Stimulated activated CD8-positive, alpha-beta memory T cell treated with anti-CD3 and anti-CD28 coated beads, Interleukin-4, amount 100 ng/mL, for 1 hour (primary cell): ENCODE results near the gene RIPK1.
"Not testable (repeated sequence)": the region's sequence is repeated elsewhere in the genome, so short reads cannot be mapped to it uniquely, and the experiment has no call there.

Experiments
- DNase-seq, 2 donors: peaks; one replicate each; pipeline ENCODE4 v3.0.0-alpha.2; 2020; ENCODE audit warnings: low read depth in 2 of 2, low spot score in 1 of 2

RIPK1 gene

DNA sequence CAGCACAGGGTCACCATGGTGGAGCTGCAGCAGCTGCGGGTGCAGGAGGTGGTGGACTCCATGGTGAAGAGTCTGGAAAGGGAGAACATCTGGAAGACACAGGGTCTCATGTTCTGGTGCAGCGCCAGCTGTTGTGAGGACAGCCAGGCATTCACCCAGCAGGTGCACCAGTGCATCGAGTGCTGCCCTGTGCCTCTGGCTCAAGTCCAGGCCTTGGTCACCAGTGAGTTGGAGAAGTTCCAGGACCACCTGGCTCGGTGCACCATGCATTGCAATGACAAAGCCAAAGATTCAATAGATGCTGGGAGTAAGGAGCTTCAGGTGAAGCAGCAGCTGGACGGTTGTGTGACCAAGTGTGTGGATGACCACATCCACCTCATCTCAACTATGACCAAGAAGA lies 22.9 kb upstream of the RIPK1 start:
- DNase-seq, result no peak

DNA sequence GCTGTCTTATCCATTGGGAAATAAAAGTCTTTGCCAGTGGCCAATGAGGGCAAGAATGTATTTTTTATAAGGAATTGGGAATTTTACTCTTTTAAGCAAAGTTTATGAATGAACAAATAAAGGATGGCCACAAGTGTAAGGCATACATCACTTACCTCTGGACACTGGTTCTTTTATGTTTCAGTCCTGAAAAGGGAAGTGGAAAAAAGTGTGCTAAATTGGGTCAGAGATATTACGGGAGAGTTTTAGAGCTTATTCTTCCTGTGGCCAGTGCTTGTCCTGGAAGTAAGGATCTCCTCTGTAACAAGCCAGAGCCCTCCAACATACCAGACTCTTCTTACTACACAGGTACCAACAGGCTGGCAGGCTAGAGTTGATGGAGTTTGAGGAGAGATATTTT lies 22.5 kb upstream of the RIPK1 start:
- no peak for DNase-seq

DNA sequence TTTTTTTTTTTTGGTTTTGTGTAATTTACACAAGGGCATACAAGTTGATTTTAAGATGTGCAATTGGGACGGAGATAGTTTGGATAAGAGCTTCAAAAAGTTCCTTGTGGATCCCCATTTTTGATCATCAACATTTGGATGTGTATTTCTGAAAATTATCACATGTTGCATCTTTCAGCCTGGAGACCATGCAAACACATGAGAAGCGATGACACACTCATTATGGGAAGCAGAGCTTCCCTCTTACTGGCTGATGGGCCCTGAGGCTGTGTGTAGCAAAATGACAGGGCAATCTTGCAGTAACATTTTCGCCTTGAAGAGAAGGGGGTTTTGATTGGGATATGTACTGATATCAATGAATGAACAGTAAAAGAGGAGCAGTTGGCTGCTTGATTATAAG lies 22.0 kb upstream of the RIPK1 start:
- no peak for DNase-seq

GRCh38 chr6:3048009-3048408 lies 20.3 kb upstream of the RIPK1 start:
- not testable (repeated sequence) for DNase-seq

- DNase-seq, result no peak
Observed at GRCh38 chr6:3052481-3053230, 15.6 kb upstream of the RIPK1 start.

GRCh38 chr6:3053231-3053508 lies 15.1 kb upstream of the RIPK1 start:
- DNase-seq, result no peak

DNA sequence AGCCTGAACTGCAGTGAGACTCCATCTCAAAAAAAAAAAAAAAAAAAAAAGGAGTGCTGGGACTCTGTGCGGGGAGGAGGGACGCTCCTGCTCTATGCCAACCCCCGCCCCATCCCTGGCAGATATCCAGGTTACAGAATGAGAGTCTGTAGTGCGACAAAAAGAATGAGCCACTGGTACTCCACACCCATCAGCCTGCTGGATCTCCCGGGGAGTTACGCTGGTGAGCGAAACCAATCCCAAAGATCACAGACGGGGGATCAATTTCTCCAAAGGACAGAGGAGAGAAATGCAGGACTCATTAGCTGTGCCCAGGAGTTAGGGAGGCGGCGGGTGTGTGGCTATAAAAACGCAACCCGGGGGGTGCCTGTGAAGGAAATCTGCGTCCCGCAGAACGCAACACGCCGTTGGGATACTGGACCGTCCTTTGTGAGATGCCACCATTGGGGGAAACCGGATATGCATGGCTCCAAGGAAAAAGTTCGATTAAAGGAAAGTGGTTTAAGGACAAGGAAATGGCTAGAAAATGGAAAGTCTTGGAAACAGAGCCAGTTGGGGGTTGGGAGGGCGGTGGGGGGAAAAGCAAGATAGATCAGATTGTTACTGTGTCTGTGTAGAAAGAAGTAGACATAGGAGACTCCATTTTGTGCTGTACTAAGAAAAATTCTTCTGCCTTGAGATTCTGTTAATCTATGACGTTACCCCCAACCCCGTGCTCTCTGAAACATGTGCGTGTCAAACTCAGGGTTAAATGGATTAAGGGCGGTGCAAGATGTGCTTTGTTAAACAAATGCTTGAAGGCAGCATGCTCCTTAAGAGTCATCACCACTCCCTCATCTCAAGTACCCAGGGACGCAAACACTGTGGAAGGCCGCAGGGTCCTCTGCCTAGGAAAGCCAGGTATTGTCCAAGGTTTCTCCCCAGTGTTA lies 13.8 kb upstream of the RIPK1 start:
- not testable (repeated sequence) for DNase-seq

DNA sequence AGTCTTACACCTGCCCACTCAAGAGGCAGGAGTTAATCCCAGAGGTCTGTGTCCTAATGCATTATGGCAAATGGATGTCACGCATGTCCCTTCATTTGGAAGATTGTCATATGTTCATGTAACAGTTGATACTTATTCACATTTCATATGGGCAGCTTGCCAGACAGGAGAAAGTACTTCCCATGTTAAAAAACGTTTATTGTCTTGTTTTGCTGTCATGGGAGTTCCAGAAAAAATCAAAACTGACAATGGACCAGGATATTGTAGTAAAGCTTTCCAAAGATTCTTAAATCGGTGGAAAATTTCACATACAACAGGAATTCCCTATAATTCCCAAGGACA lies 13.2 kb upstream of the RIPK1 start:
- not testable (repeated sequence) for DNase-seq

- DNase-seq, result no peak
Observed at GRCh38 chr6:3057063-3057770, 11.1 kb upstream of the RIPK1 start.

DNA sequence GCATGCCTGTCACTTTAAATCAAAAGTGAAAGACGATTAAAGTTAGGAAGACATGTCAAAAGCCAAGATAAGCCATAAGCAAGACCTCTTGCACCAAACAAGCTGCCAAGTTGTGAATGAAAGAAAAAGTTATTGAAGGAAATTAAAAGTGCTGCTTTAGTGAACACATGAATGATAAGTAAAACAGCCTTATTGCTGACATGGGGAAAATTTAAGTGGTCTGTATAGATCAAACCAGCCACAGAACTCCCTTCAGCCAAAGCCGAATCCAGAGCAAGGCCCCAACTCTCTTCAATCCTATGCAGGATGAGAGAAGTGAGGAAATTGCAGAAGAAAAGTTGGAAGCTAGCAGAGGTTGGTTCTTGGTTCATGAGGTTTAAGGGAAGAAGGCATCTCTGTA lies 9.3 kb upstream of the RIPK1 start:
- no peak for DNase-seq

- DNase-seq, result not testable (repeated sequence)
Observed at GRCh38 chr6:3060092-3060491, 8.2 kb upstream of the RIPK1 start.

DNA sequence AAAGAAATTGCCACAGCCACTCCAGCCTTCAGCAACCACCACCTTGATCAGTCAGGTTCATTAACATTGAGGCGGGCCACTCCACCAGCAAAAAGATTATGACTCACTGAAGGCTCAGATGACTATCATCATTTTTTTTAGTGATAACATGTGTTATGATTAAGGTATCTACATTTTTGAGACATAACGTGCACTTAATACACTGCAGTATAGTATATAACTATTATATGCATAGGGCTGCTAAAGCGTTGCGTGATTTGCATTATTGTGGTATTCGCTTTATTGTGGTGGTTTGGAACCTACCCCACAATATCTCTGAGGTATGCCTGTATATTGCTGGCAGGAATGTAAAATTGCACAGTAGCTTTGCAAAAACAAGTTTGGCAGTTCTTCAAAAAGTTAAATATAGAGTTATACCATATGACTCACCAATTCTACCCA lies 6.8 kb upstream of the RIPK1 start:
- no peak for DNase-seq

DNA sequence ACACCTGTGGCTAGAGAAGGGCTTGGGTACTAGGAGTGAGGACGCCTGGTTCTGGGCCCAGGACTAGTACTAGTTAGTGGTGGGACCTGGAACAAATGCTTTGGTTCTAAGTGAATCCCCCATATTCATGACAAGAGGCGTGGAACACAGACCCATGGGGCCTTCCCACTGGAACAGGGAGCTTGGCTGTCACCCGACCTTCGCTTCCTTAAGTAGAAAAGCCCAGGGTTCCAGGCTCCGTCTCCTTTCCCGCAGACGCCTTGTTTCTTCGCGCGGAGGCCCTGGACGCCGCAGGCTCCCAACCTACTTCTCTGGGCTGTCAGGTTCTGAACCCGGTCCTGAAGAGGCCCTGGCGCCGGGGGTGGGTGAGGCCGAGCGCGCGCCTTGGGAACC lies 5.0 kb upstream of the RIPK1 start:
- DNase-seq, result not testable (repeated sequence)

GRCh38 chr6:3063733-3064700 lies 4.3 kb upstream of the RIPK1 start:
- peak; percentile 75 to 86 for DNase-seq

DNA sequence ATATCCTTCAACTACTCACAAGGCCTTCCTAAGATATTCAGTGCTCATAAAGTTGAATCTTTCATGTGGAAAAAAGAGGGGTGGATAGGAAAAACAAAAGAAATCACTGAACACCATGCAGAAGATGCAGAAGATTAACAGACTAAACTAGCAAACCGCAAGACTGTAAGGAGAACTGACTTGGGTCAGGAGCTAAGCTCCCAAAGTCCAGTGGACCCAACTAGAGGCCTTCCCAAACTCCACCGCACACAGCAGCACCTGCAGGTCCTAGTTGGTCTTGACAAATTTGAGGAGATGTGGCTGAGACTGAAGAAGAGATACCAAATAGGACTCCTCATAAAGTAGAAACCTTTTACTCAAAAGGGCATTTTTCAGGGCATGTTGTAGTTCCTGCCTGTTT lies 3.3 kb downstream of the RIPK1 start:
- no peak for DNase-seq

GRCh38 chr6:3072798-3073197 lies 4.5 kb downstream of the RIPK1 start:
- DNase-seq, result no peak

GRCh38 chr6:3073382-3073781 lies 5.1 kb downstream of the RIPK1 start:
- DNase-seq, result no peak

DNA sequence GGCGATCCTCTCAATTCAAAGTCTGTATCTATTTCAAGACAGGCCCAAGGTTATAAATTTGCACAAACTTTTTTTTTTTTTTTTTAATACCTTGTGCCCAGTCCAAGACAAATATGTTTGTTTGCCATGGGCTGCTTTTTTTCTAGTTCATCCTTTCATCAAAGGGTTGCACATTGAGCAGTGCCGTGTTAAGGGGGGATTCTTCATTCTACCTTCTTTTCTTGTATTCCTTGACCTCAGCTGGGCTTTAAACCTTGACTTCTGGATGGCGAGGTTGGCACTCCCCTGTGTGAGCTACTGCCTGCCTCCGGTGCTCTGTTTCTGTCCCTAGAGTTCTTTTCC lies 7.4 kb downstream of the RIPK1 start:
- DNase-seq, result no peak

- no peak for DNase-seq
Observed at GRCh38 chr6:3076320-3076719, 8.0 kb downstream of the RIPK1 start.

GRCh38 chr6:3077430-3077829 lies 9.1 kb downstream of the RIPK1 start:
- no peak for DNase-seq

DNA sequence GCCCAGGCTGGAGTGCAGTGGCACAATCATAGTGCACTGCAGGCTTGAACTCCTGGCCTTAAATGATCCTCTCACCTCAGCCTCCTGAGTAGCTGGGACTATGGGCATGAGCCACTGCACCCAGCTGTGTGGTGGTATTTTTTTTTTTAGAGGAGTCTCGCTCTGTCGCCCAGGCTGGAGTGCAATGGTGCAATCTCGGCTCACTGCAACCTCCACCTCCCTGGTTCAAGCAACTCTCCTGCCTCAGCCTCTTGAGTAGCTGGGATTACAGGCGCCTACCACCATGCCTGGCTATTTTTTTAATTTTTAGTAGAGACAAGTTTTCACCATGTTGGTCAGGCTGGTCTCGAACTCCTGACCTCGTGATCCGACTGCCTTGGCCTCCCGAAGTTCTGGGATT lies 10.7 kb downstream of the RIPK1 start:
- DNase-seq, result not testable (repeated sequence)
